Right cardiac atrium (tissue), 5 donors: ENCODE data around the gene ZDHHC16. TPM values are rescaled to one million over a fixed set of nuclear protein-coding genes. Genes with fewer than 3 reads are reported as not detected.

Experiments
- polyA plus RNA-seq: library from polyadenylated mRNA; stranded (reverse); fragments of 200-250 nt; gene quantifications from one replicate; pipeline ENCODE4 v1.2.3, GENCODE V29; 2013
- total RNA-seq, 4 donors: library from RNA; stranded (reverse); fragmentation: NEBNext Ultra II Directional; extraction: Animal tissue kit (Norgen Biotek cat#: 25700); gene quantifications; one replicate each; pipeline ENCODE4 v1.2.1, GENCODE V29; 2021
- donor health status: healthy with polysubstance abuse.
- donor health status: DM: no; HTN: yes; CAD: no.
- donor health status: DM: no; HTN: no; CAD: no.
- donor health status: DM: no; HTN: yes; CAD: no; lungs with severe emphysema.
- donor health status: DM: yes; HTN: yes; CAD: no.

ZDHHC16 gene
- total and polyA plus RNA-seq, 5 donors = 18.9 to 28.6 (median 23.4) TPM

Other genes with a start within 250 kb of the ZDHHC16 start
- gene ARHGAP19, start 153.5 kb upstream of the ZDHHC16 start, total RNA-seq = 1 to 10 TPM; 3.6 to 6.3 (median 5.3) TPM
- 2.4 TPM for gene ARHGAP19, start 153.5 kb upstream of the ZDHHC16 start, polyA plus RNA-seq
- gene FRAT1, start 126.9 kb upstream of the ZDHHC16 start, total RNA-seq = 1 to 10 TPM; 1.6 to 6.6 (median 6.1) TPM
- 2.7 TPM for gene FRAT1, start 126.9 kb upstream of the ZDHHC16 start, polyA plus RNA-seq
- gene FRAT2, start 111.4 kb upstream of the ZDHHC16 start, total RNA-seq = 1 to 10 TPM; 5.0 to 7.6 (median 7.5) TPM
- gene FRAT2, start 111.4 kb upstream of the ZDHHC16 start, polyA plus RNA-seq = 3.4 TPM
- 10 to 100 TPM; 10.8 to 21.2 (median 14.2) TPM for gene RRP12, start 44.8 kb upstream of the ZDHHC16 start, total RNA-seq
- 18.4 TPM for gene RRP12, start 44.8 kb upstream of the ZDHHC16 start, polyA plus RNA-seq
- gene PGAM1, start 20.0 kb upstream of the ZDHHC16 start, total RNA-seq = 100 to 1,000 TPM; 245 to 330 (median 314) TPM
- 204 TPM for gene PGAM1, start 20.0 kb upstream of the ZDHHC16 start, polyA plus RNA-seq
- 10 to 100 TPM; 19.8 to 22.1 (median 21.1) TPM for gene EXOSC1, start 169 bp upstream of the ZDHHC16 start, total RNA-seq
- gene EXOSC1, start 169 bp upstream of the ZDHHC16 start, polyA plus RNA-seq = 35.2 TPM
- 10 to 100 TPM; 32.8 to 40.0 (median 36.8) TPM for gene MMS19, start 52.2 kb downstream of the ZDHHC16 start, total RNA-seq
- 33.7 TPM for gene MMS19, start 52.2 kb downstream of the ZDHHC16 start, polyA plus RNA-seq
- gene UBTD1, start 52.7 kb downstream of the ZDHHC16 start, total RNA-seq = 10 to 100 TPM; 24.8 to 27.6 (median 25.8) TPM
- gene UBTD1, start 52.7 kb downstream of the ZDHHC16 start, polyA plus RNA-seq = 42.1 TPM
- gene ANKRD2, start 126.6 kb downstream of the ZDHHC16 start, total RNA-seq = 10 to 100 TPM in 3 of 4 donors, 1 to 10 TPM in 1; 9.9 to 19.3 (median 17.8) TPM
- 67.6 TPM for gene ANKRD2, start 126.6 kb downstream of the ZDHHC16 start, polyA plus RNA-seq
- gene HOGA1, start 138.2 kb downstream of the ZDHHC16 start, total RNA-seq = 10 to 100 TPM in 3 of 4 donors, 1 to 10 TPM in 1; 4.4 to 13.4 (median 11.7) TPM
- 15.0 TPM for gene HOGA1, start 138.2 kb downstream of the ZDHHC16 start, polyA plus RNA-seq
- gene C10orf62, start 143.5 kb downstream of the ZDHHC16 start, total RNA-seq = under 1 TPM in 3 of 4 donors, not detected in 1; 0.25 to 0.76 (median 0.31) TPM
- 0.20 TPM for gene C10orf62, start 143.5 kb downstream of the ZDHHC16 start, polyA plus RNA-seq
- 10 to 100 TPM; 10.1 to 11.7 (median 11.0) TPM for gene MORN4, start 187.3 kb downstream of the ZDHHC16 start, total RNA-seq
- 23.3 TPM for gene MORN4, start 187.3 kb downstream of the ZDHHC16 start, polyA plus RNA-seq
- gene PI4K2A, start 194.5 kb downstream of the ZDHHC16 start, total RNA-seq = 10 to 100 TPM; 11.7 to 14.7 (median 12.5) TPM
- gene PI4K2A, start 194.5 kb downstream of the ZDHHC16 start, polyA plus RNA-seq = 9.3 TPM
- gene AVPI1, start 241.1 kb downstream of the ZDHHC16 start, total RNA-seq = 10 to 100 TPM; 12.2 to 23.1 (median 15.7) TPM
- gene AVPI1, start 241.1 kb downstream of the ZDHHC16 start, polyA plus RNA-seq = 15.4 TPM